Activated CD4-positive, alpha-beta memory T cell treated with anti-CD3 and anti-CD28 coated beads, Interleukin-2, amount 10 ng/mL, durations not matched to agents 7 days and 5 days (primary cell): ENCODE results near the gene PIWIL4. TPM values are rescaled to one million over a fixed set of nuclear protein-coding genes. Genes with fewer than 3 reads are reported as not detected.

Experiments used
- CTCF ChIA-PET: fragments of 350-600 bp; sonication (Branson Sonifier 250); formaldehyde crosslinking; loops from one replicate; lab custom pipeline; 2021; ENCODE audit warnings: antibody characterized with exemption, inconsistent platforms; lab: Charles Lee
- POLR2A ChIA-PET: fragments of 350-600 bp; sonication (Branson Sonifier 250); formaldehyde crosslinking; loops from one replicate; lab custom pipeline; 2021; ENCODE audit warnings: antibody characterized with exemption; lab: Charles Lee
- DNase-seq: peaks from one replicate; pipeline ENCODE4 v3.0.0-alpha.2; 2020
- H3K27ac Mint-ChIP-seq: one replicate; pipeline ENCODE4 v1.8.0; 2021; ENCODE audit warnings: mild to moderate bottlenecking, mixed read lengths
- H3K27me3 Mint-ChIP-seq: one replicate; pipeline ENCODE4 v1.8.0; 2021; ENCODE audit warnings: mixed read lengths
- H3K36me3 Mint-ChIP-seq: one replicate; pipeline ENCODE4 v1.8.0; 2021; ENCODE audit warnings: low read depth, mixed read lengths
- H3K4me1 Mint-ChIP-seq: one replicate; pipeline ENCODE4 v1.8.0; 2021; ENCODE audit warnings: mixed read lengths
- H3K4me3 Mint-ChIP-seq: one replicate; pipeline ENCODE4 v1.8.0; 2021; ENCODE audit warnings: mild to moderate bottlenecking, mixed read lengths
- H3K9me3 Mint-ChIP-seq: one replicate; pipeline ENCODE4 v1.8.0; 2021; ENCODE audit warnings: mixed read lengths
- total RNA-seq, 2 experiments: library from RNA; stranded (reverse); gene quantifications; one replicate each; pipeline ENCODE4 v1.2.3, GENCODE V29; 2021

PIWIL4 gene
- total RNA-seq, 2 experiments from 2014 or later, result 0.60 to 1.1 TPM

DNA sequence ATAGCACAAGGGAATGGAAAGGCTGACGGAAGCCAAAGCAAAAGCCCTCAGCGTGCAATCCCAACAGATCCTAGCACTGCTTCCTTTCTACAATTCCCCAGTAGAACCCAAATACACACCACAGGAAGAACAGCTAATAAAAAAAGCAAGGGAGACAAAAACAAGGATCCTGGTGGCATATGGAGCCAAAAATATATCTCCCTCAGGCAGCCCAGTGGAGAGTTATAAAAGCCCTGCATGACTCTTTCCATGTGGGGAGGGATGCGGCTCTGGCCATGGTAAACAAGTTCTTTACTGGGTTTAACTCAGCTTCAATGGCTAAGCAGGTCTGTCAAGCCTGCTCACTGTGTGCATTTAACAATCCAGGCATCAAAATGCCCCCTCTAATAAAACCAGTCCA lies 88.1 kb downstream of the PIWIL4 start:
- no peaks in the 10 kb centered on the region for H3K4me1 Mint-ChIP-seq
- H3K4me3 Mint-ChIP-seq, result no peak overlapping the region
- ChIA-PET CTCF (no interaction called here), POLR2A (no interaction called here)
- no peak overlapping the region for H3K27ac Mint-ChIP-seq
- DNase-seq, result no peak
- no peaks in the 10 kb centered on the region for H3K9me3 Mint-ChIP-seq
- no peaks in the 10 kb centered on the region for H3K36me3 Mint-ChIP-seq
- peaks cover 15% of the 10 kb centered on the region for H3K27me3 Mint-ChIP-seq

DNA sequence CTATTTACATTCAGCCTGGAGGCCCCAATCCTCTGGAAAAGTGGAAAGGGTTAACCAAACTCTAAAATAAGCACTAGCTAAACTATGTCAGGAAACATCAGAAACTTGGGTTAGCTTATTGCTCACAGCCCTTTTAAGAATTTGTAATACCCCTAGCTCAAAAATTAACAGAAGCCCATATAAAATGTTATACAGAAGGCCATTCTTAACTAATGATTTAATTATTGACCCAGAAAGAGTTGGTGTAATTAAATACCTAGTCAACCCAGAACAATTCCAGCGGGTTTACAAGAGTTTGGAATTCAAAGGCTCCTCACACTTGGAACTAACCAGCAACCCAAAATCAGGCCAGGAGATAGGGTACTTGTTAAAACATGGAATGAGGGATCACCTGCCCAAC lies 88.8 kb downstream of the PIWIL4 start:
- DNase-seq, result no peak

GRCh38 chr11:94656968-94657367 lies 89.8 kb downstream of the PIWIL4 start:
- Mint-ChIP-seq H3K9me3 (no peaks in the 10 kb centered on the region), H3K27ac (no peak overlapping the region), H3K4me3 (no peak overlapping the region), H3K36me3 (no peaks in the 10 kb centered on the region), H3K27me3 (peaks cover 22% of the 10 kb centered on the region), H3K4me1 (no peaks in the 10 kb centered on the region)
- DNase-seq, result no peak
- POLR2A ChIA-PET, result no interaction called here
- CTCF ChIA-PET, result no interaction called here

More for the DNA sequence above, 88.8 kb downstream of the PIWIL4 start:
- Mint-ChIP-seq H3K4me1 (no peaks in the 10 kb centered on the region), H3K27me3 (peaks cover 16% of the 10 kb centered on the region), H3K4me3 (no peak overlapping the region), H3K9me3 (no peaks in the 10 kb centered on the region), H3K36me3 (no peaks in the 10 kb centered on the region), H3K27ac (no peak overlapping the region)
- ChIA-PET POLR2A (no interaction called here), CTCF (no interaction called here)

GRCh38 chr11:94657629-94658028 lies 90.5 kb downstream of the PIWIL4 start:
- Mint-ChIP-seq H3K27ac (no peak overlapping the region), H3K4me3 (no peak overlapping the region), H3K9me3 (no peaks in the 10 kb centered on the region), H3K36me3 (no peaks in the 10 kb centered on the region), H3K4me1 (no peaks in the 10 kb centered on the region), H3K27me3 (peaks cover 22% of the 10 kb centered on the region)
- ChIA-PET POLR2A (no interaction called here), CTCF (no interaction called here)
- no peak for DNase-seq

GRCh38 chr11:94658386-94658785 lies 91.2 kb downstream of the PIWIL4 start:
- Mint-ChIP-seq H3K36me3 (no peaks in the 10 kb centered on the region), H3K27ac (no peak overlapping the region), H3K4me3 (no peak overlapping the region), H3K9me3 (no peaks in the 10 kb centered on the region), H3K4me1 (no peaks in the 10 kb centered on the region), H3K27me3 (peaks cover 22% of the 10 kb centered on the region)
- DNase-seq, result no peak
- ChIA-PET CTCF (interaction anchor here (0.6 kb wide), 1 partner anchor 1497 kb away, joined by 3 read pairs; no protein-coding TSS in a partner anchor), POLR2A (no interaction called here)

GRCh38 chr11:94658888-94659287 lies 91.7 kb downstream of the PIWIL4 start:
- Mint-ChIP-seq H3K27me3 (peaks cover 22% of the 10 kb centered on the region), H3K4me3 (no peak overlapping the region), H3K9me3 (no peaks in the 10 kb centered on the region), H3K36me3 (no peaks in the 10 kb centered on the region), H3K27ac (no peak overlapping the region), H3K4me1 (no peaks in the 10 kb centered on the region)
- ChIA-PET POLR2A (no interaction called here), CTCF (interaction anchor here (0.6 kb wide), 1 partner anchor 1497 kb away, joined by 3 read pairs; no protein-coding TSS in a partner anchor)
- DNase-seq, result no peak

DNA sequence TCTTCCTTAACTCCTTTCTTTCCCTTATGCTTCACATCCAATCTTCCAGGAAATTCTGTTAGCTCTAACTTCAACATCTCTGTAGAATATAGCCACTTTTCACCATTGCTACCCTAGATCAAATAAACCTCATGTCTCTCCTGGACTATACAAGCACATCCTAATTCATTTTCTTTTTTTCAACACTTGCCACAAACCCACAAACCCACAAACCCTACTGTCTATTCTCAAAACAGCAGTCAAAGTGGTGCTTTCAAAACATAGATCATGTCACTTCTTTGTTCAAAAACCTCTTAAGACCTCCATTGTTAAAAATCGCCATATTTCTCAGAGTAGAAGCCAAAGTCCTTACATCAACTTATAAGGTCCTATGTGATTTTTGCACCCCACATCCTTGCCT lies 94.3 kb downstream of the PIWIL4 start:
- DNase-seq, result no peak
- ChIA-PET CTCF (no interaction called here), POLR2A (no interaction called here)
- H3K4me3 Mint-ChIP-seq, result no peak overlapping the region
- H3K4me1 Mint-ChIP-seq, result no peaks in the 10 kb centered on the region
- peaks cover 25% of the 10 kb centered on the region for H3K27me3 Mint-ChIP-seq
- no peaks in the 10 kb centered on the region for H3K9me3 Mint-ChIP-seq
- no peak overlapping the region for H3K27ac Mint-ChIP-seq
- no peaks in the 10 kb centered on the region for H3K36me3 Mint-ChIP-seq

DNA sequence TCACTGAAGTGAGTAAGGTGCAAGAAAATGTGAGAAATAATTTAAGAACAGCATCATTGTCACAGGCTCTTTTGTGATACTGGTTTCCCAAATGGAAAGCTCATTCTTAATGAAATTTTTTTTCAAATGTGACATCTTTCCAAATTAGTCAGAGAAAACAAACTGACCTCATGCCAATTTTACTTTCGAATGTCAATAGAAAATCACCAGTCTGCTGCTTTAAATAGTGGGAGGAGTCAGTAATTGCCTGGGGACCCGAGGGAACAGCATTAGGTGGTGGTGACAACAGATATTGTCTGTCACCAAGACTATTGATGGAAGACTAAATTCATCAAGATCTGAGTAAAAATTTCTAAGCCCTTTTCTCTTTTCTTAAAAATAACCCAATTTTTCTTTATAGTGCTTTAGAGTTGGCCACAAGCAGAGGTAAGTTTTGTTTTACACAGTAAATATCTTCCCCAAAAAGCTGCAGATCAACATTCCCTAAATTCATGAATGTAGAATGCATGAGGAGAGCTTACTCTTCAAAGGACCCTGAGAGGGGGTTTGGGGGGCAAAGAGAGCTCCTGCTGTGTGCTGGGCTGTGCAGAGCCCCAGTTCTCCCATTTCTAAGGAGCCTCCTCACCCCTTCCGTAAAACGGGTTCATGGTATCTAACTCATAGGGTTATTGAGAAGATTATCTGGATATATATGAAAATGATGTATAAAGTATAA lies 95.1 kb downstream of the PIWIL4 start:
- Mint-ChIP-seq H3K9me3 (no peaks in the 10 kb centered on the region), H3K4me1 (no peaks in the 10 kb centered on the region), H3K36me3 (no peaks in the 10 kb centered on the region), H3K27me3 (peaks cover 22% of the 10 kb centered on the region), H3K27ac (no peak overlapping the region), H3K4me3 (no peak overlapping the region)
- no peak for DNase-seq
- ChIA-PET CTCF (no interaction called here), POLR2A (no interaction called here)

DNA sequence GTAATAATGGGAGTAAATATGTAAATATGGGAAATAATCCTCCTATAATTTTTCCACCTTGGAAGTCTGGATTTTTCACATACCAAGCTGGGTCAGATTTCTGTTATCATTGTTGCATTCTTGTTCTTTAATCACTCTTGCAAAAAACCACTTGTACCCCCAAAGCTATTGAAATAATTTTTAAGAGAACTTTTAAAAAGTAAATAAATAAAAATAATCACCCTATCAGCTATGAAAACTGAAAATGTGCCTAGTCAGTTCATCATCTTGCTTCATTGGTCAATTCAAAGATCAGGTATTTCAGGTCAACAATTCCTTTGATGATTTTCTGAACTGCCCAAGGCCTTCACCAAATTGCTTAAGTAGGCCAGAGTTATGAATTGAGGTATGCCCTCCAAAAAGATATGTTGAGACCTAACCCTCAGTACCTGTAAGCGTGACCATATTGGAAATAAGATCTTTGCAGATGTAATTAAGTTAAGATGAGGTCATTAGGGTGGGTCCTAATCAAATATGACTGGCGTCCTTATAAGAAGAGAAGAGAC lies 95.8 kb downstream of the PIWIL4 start:
- CTCF ChIA-PET, result no interaction called here
- POLR2A ChIA-PET, result no interaction called here
- Mint-ChIP-seq H3K9me3 (no peaks in the 10 kb centered on the region), H3K4me1 (no peaks in the 10 kb centered on the region), H3K27ac (no peak overlapping the region), H3K4me3 (no peak overlapping the region), H3K36me3 (no peaks in the 10 kb centered on the region), H3K27me3 (peaks cover 17% of the 10 kb centered on the region)
- DNase-seq, result no peak

DNA sequence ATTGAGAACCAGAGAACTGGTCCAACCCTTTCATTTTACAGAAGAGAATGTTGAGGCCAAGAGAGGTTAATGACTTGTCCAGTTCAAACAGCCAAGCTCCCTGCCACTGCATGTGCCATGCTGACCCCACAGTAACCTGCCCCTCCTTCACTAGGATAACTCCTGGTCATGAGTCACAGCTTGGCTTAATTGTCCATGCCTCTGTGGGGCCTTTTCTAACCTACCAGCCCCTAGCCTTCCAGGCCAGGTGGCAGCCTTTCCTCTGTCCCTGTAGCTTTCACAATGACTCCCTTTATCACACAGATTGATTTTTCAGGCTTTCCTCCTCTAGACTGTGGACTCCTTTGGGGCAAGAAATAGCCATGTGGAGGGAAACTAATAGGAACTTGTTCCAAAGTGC lies 97.2 kb downstream of the PIWIL4 start:
- ChIA-PET CTCF (no interaction called here), POLR2A (no interaction called here)
- H3K4me3 Mint-ChIP-seq, result no peak overlapping the region
- H3K36me3 Mint-ChIP-seq, result no peaks in the 10 kb centered on the region
- H3K4me1 Mint-ChIP-seq, result no peaks in the 10 kb centered on the region
- no peaks in the 10 kb centered on the region for H3K9me3 Mint-ChIP-seq
- DNase-seq, result no peak
- H3K27ac Mint-ChIP-seq, result no peak overlapping the region
- H3K27me3 Mint-ChIP-seq, result peaks cover 12% of the 10 kb centered on the region

GRCh38 chr11:94665116-94665659 lies 98.0 kb downstream of the PIWIL4 start:
- ChIA-PET POLR2A (no interaction called here), CTCF (no interaction called here)
- Mint-ChIP-seq H3K36me3 (no peaks in the 10 kb centered on the region), H3K27ac (no peak overlapping the region), H3K4me1 (no peaks in the 10 kb centered on the region), H3K4me3 (no peak overlapping the region), H3K9me3 (no peaks in the 10 kb centered on the region), H3K27me3 (peaks cover 10% of the 10 kb centered on the region)
- DNase-seq, result no peak

DNA sequence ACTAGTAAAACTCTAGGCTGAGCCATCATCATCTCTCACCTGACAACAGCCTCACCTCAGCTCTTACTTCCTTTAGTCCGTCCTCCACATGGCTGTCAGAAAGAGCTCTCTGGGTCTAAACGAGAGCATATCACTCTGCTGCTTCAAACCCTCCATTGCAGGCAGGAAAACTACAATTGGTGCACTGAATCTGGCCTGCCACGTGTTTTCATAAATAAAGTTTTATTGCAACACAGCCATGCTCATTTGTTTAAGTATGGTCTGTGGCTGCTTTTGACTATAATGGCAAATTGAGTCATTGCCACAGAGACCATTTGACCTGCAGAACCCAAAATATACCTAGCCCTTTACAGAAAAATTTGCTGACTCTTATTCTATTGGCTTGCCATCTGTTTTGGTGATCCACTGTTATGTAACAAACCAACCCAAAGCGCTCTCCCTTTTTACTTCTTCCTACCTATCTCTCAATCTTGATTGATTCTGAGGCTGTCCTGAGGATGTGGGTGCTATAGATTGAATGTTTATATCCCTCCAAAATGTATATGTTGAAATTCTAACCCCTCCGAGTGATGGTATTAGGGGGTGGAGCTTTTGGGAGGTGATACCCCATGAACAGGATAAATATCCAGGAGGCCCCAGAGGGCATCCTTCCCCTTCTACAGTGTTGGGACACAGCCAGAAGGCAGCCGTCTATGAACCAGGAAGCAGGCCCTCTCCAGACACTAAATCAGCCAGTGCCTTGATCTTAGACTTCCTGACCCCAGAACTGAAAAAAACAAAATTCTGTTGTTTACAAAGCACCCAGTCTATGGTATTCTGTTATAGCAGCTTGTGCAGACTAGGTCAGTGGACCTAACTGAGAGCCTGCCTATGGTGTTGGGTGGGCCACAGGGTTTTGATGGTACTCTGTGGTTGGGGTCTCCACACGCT lies 99.9 kb downstream of the PIWIL4 start:
- H3K4me3 Mint-ChIP-seq, result no peak overlapping the region
- no peaks in the 10 kb centered on the region for H3K9me3 Mint-ChIP-seq
- H3K4me1 Mint-ChIP-seq, result no peaks in the 10 kb centered on the region
- H3K27ac Mint-ChIP-seq, result no peak overlapping the region
- CTCF ChIA-PET, result no interaction called here
- no peaks in the 10 kb centered on the region for H3K36me3 Mint-ChIP-seq
- POLR2A ChIA-PET, result no interaction called here
- peaks cover 3% of the 10 kb centered on the region for H3K27me3 Mint-ChIP-seq
- no peak for DNase-seq

DNA sequence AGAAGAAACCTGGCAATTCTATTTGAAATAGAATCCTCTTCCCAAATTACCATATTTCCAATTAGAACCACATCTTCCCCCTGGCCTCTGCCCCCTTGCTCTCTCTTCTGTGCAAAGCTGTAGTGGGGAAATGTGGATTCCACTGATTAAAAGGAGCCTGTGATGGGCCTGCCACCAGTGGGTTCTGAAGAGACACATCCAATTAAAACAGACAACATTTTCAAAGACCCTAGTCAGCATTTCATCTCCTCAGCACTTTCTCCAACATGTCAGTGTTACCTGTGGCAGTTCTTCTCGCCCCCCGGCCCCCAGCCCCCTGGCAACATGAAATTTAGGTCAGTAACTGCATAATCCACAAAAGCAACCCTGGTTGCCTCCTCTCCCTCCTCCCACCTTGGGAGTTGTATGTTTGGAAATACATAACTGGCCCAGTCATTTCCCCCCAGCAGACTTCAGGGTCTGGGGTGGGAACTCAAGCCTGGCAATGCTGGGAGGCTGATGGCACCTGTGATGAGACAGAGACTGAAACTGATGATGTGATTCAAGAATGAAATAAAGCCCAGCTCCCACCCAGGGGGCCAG lies 101.1 kb downstream of the PIWIL4 start:
- Mint-ChIP-seq H3K9me3 (no peaks in the 10 kb centered on the region), H3K4me3 (no peak overlapping the region), H3K27ac (no peak overlapping the region), H3K36me3 (no peaks in the 10 kb centered on the region), H3K4me1 (no peaks in the 10 kb centered on the region), H3K27me3 (peaks cover 3% of the 10 kb centered on the region)
- DNase-seq, result no peak
- POLR2A ChIA-PET, result no interaction called here
- CTCF ChIA-PET, result no interaction called here
